Measurements from ENCODE around the gene SENP2. TPM values are rescaled to one million over a fixed set of nuclear protein-coding genes. Genes with fewer than 3 reads are reported as not detected.

The SENP2 gene
- total and polyA plus RNA-seq, 11 donors: 7.7 to 42.4 (median 27.5) TPM

GRCh38 chr3:185583925-185584324, 2.2 kb upstream of the SENP2 start:
- peaks cover 0 to 27% (median 18%) of the 10 kb centered on the region in 12 donors for H3K4me1 ChIP-seq
- intact Hi-C loops (cut with DNase I): loop anchor here in 1 of 10 donors (5.0 kb wide), 1 partner anchor 222 kb away; the partner anchor contains the start of gene MAP3K13
- no peak overlapping the region for H3K27ac ChIP-seq
- no peaks in the 10 kb centered on the region for H3K27me3 ChIP-seq
- H3K4me3 ChIP-seq: no peak overlapping the region
- DNase-seq (no peak), ATAC-seq (no peak)
- H3K9me3 ChIP-seq: no peaks in the 10 kb centered on the region
- WGBS, 4 donors: 51 to 69% (median 61%) methylated on average over 6 of the region's 6 CpGs
- no peaks in the 10 kb centered on the region for H3K36me3 ChIP-seq
- TF ChIP-seq CTCF (IDR thresholded peaks at IDR 0.05): no peak
- no peak for TF ChIP-seq POLR2A (IDR thresholded peaks at IDR 0.05)

DNA sequence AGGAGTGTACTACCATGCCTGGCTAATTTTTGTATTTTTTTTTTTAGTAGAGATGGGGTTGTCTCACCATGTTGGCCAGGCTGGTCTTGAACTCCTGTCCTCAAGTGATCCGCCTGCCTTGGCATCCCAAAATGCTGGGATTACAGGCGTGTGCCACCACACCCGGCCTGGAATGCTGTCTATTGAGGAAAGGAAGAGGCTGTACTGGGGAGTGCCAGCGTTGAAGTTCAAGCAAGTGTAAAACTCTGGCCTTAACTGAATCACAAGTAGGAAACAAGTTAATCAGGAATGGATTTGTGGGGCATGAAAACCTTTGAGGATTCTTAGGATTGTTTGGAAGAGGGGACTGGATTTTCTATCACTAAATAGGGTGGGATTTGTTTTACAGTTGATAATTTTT, 1.4 kb upstream of the SENP2 start:
- Histone ChIP-seq H3K4me3 (no peak overlapping the region), H3K27ac (no peak overlapping the region), H3K36me3 (peaks cover 0 to under 1% (median 0%) of the 10 kb centered on the region in 9 donors), H3K27me3 (no peaks in the 10 kb centered on the region), H3K9me3 (no peaks in the 10 kb centered on the region), H3K4me1 (peaks cover 0 to 33% (median 24%) of the 10 kb centered on the region in 12 donors)
- intact Hi-C loops (cut with DNase I): loop anchor here in 1 of 10 donors (5.0 kb wide), 1 partner anchor 222 kb away; the partner anchor contains the start of gene MAP3K13
- TF ChIP-seq POLR2A (IDR thresholded peaks at IDR 0.05) (no peak), CTCF (IDR thresholded peaks at IDR 0.05) (no peak)
- 77 to 96% (median 88%) methylated on average over 4 of the region's 4 CpGs for WGBS, 4 donors
- DNase-seq (no peak), ATAC-seq (no peak)

GRCh38 chr3:185585518-185585858, 607 bp upstream of the SENP2 start:
- Histone ChIP-seq H3K27me3 (no peaks in the 10 kb centered on the region), H3K9me3 (no peaks in the 10 kb centered on the region), H3K36me3 (peaks cover 0 to 8% (median 6%) of the 10 kb centered on the region in 9 donors), H3K4me3 (peak overlapping the region in 11 of 12 donors; percentile 21 to 99 (median 82)), H3K27ac (peak overlapping the region in 11 of 12 donors; percentile 69 to 99 (median 94)), H3K4me1 (peaks cover 0 to 38% (median 24%) of the 10 kb centered on the region in 12 donors)
- no peak for DNase-seq
- WGBS, 4 donors: 27 to 32% (median 32%) methylated on average over 9 of the region's 9 CpGs
- ATAC-seq: no peak
- intact Hi-C loops (cut with DNase I): no loop called here
- TF ChIP-seq CTCF (IDR thresholded peaks at IDR 0.05) (no peak), POLR2A (IDR thresholded peaks at IDR 0.05) (no peak)

- Histone ChIP-seq H3K9me3 (no peaks in the 10 kb centered on the region), H3K36me3 (peaks cover 0 to 19% (median 13%) of the 10 kb centered on the region in 9 donors), H3K4me1 (peaks cover 0 to 38% (median 24%) of the 10 kb centered on the region in 12 donors), H3K27me3 (no peaks in the 10 kb centered on the region), H3K27ac (peak overlapping the region; percentile 82 to 99 (median 92)), H3K4me3 (peak overlapping the region; percentile 64 to 99 (median 84))
- ATAC-seq (peak in 1 of 4 donors; percentile 1), DNase-seq (no peak)
- intact Hi-C loops (cut with DNase I): loop anchor here in 1 of 10 donors (2.0 kb wide), 1 partner anchor 88 kb away; the partner anchor contains the start of gene TMEM41A
- TF ChIP-seq CTCF (IDR thresholded peaks at IDR 0.05) (no peak), POLR2A (IDR thresholded peaks at IDR 0.05) (no peak)
- WGBS, 4 donors: 0 to 1% (median 0%) methylated on average over 2 to 7 of the region's 7 CpGs
Measured at GRCh38 chr3:185586686-185587039, 568 bp downstream of the SENP2 start.
